CD4-positive, alpha-beta memory T cell (primary cell): ENCODE measurements around the gene SMNDC1. TPM values are rescaled to one million over a fixed set of nuclear protein-coding genes. Genes with fewer than 3 reads are reported as not detected.

Experiments
- CTCF ChIA-PET: fragments of 350-600 bp; sonication (Branson Sonifier 250); formaldehyde crosslinking; loops from one replicate; lab custom pipeline; 2021; ENCODE audit warnings: inconsistent platforms; ENCODE audit not compliant: partially characterized antibody; lab: Charles Lee
- POLR2A ChIA-PET: fragments of 350-600 bp; sonication (Branson Sonifier 250); formaldehyde crosslinking; loops from one replicate; lab custom pipeline; 2021; ENCODE audit not compliant: partially characterized antibody; lab: Charles Lee
- DNase-seq, 5 donors: peaks; one replicate each; pipeline versions ENCODE4 v3.0.0 to v3.0.0-alpha.2; 2020 to 2022; ENCODE audit warnings: mixed read lengths in 1 of 5
- H3K27ac ChIP-seq: one replicate; pipeline ENCODE4 v1.7.0; 2013; ENCODE audit warnings: low read depth, low read length
- H3K27me3 ChIP-seq: 2 replicates; pipeline ENCODE4 v1.7.0; 2013; ENCODE audit warnings: mild to moderate bottlenecking, low read length, moderate library complexity; ENCODE audit not compliant: insufficient read depth
- H3K36me3 ChIP-seq: 2 replicates; pipeline ENCODE4 v1.7.0; 2013; ENCODE audit warnings: mild to moderate bottlenecking, low read length, moderate library complexity; ENCODE audit not compliant: insufficient read depth
- H3K4me1 ChIP-seq: 2 replicates; pipeline ENCODE4 v1.7.0; 2013; ENCODE audit warnings: mild to moderate bottlenecking, low read length, moderate library complexity; ENCODE audit not compliant: insufficient read depth
- H3K4me3 ChIP-seq, 2 donors: one replicate each; pipeline ENCODE4 v1.7.0; 2013; ENCODE audit warnings: low read length in 2 of 2, mild to moderate bottlenecking in 1 of 2
- H3K9me3 ChIP-seq, 2 donors: one replicate each; pipeline ENCODE4 v1.7.0; 2013; ENCODE audit warnings: low read length in 2 of 2, control low read depth in 1 of 2; ENCODE audit not compliant: control insufficient read depth in 1 of 2
- H3K27ac Mint-ChIP-seq, 7 donors: one replicate each; pipeline ENCODE4 v1.8.0; 2020 to 2021; ENCODE audit warnings: mixed read lengths in 7 of 7, mild to moderate bottlenecking in 6 of 7, inconsistent platforms in 3 of 7, moderate library complexity in 3 of 7
- H3K27me3 Mint-ChIP-seq, 2 donors: one replicate each; pipeline ENCODE4 v1.8.0; 2020 to 2021; ENCODE audit warnings: mixed read lengths in 2 of 2
- H3K36me3 Mint-ChIP-seq, 2 donors: one replicate each; pipeline ENCODE4 v1.8.0; 2020 to 2021; ENCODE audit warnings: mixed read lengths in 2 of 2, inconsistent platforms in 1 of 2, mild to moderate bottlenecking in 1 of 2
- H3K4me1 Mint-ChIP-seq, 4 donors: one replicate each; pipeline ENCODE4 v1.8.0; 2020 to 2021; ENCODE audit warnings: mixed read lengths in 4 of 4, mild to moderate bottlenecking in 1 of 4
- H3K4me3 Mint-ChIP-seq, 8 donors: one replicate each; pipeline ENCODE4 v1.8.0; 2020 to 2021; ENCODE audit warnings: mixed read lengths in 8 of 8, mild to moderate bottlenecking in 7 of 8, moderate library complexity in 6 of 8, inconsistent platforms in 3 of 8
- H3K9me3 Mint-ChIP-seq, 8 donors: one replicate each; pipeline ENCODE4 v1.8.0; 2020 to 2021; ENCODE audit warnings: mixed read lengths in 8 of 8, mild to moderate bottlenecking in 5 of 8, inconsistent platforms in 3 of 8, moderate library complexity in 1 of 8
- intact Hi-C: fragments of 100-400 bp; cut with micrococcal nuclease; formaldehyde crosslinking; loops from one replicate; pipeline ENCODE4 v1.15.1; 2023
- polyA plus RNA-seq, 2 donors: library from polyadenylated mRNA; unstranded; fragments of 300-500 nt; fragmentation: Illumina TruSeq; gene quantifications; one replicate each; pipeline ENCODE4 v1.2.3, GENCODE V29; 2021
- total RNA-seq, 2 experiments: library from RNA; stranded (reverse); gene quantifications; one replicate each; pipeline ENCODE4 v1.2.3, GENCODE V29; 2021

SMNDC1 gene
- total and polyA plus RNA-seq, 4 experiments from 2014 or later = 11.3 to 39.3 (median 30.8) TPM

GRCh38 chr10:110340122-110340521 is 35.4 kb upstream of the SMNDC1 start:
- peaks cover 12% of the 10 kb centered on the region for H3K4me1 ChIP-seq
- Mint-ChIP-seq H3K9me3 (peaks cover 0 to 2% (median 0%) of the 10 kb centered on the region in 8 donors), H3K36me3 (no peaks in the 10 kb centered on the region), H3K4me1 (peaks cover 6 to 12% (median 11%) of the 10 kb centered on the region in 4 donors), H3K27ac (no peak overlapping the region), H3K27me3 (peaks cover 2 to 7% of the 10 kb centered on the region in 2 donors), H3K4me3 (no peak overlapping the region)
- H3K27me3 ChIP-seq = no peaks in the 10 kb centered on the region
- no peak overlapping the region for H3K4me3 ChIP-seq
- H3K9me3 ChIP-seq = no peaks in the 10 kb centered on the region
- intact Hi-C loops = no loop called here
- ChIA-PET CTCF (no interaction called here), POLR2A (no interaction called here)
- no peak for DNase-seq
- H3K36me3 ChIP-seq = no peaks in the 10 kb centered on the region
- no peak overlapping the region for H3K27ac ChIP-seq

GRCh38 chr10:110337906-110338305 is 33.2 kb upstream of the SMNDC1 start:
- Histone ChIP-seq H3K36me3 (no peaks in the 10 kb centered on the region), H3K27me3 (no peaks in the 10 kb centered on the region), H3K4me1 (peaks cover 15% of the 10 kb centered on the region), H3K4me3 (no peak overlapping the region), H3K9me3 (no peaks in the 10 kb centered on the region), H3K27ac (no peak overlapping the region)
- ChIA-PET CTCF (interaction anchor here (1.6 kb wide), 1 partner anchor 17 kb away, joined by 4 read pairs; no protein-coding TSS in a partner anchor), POLR2A (no interaction called here)
- H3K9me3 Mint-ChIP-seq = peaks cover 0 to 2% (median 0%) of the 10 kb centered on the region in 8 donors
- no peak for DNase-seq
- peaks cover 7 to 13% (median 10%) of the 10 kb centered on the region in 4 donors for H3K4me1 Mint-ChIP-seq
- H3K4me3 Mint-ChIP-seq = no peak overlapping the region
- H3K27me3 Mint-ChIP-seq = peaks cover 0 to 7% of the 10 kb centered on the region in 2 donors
- H3K27ac Mint-ChIP-seq = no peak overlapping the region
- H3K36me3 Mint-ChIP-seq = no peaks in the 10 kb centered on the region
- intact Hi-C loops = no loop called here

GRCh38 chr10:110337401-110337800 is 32.7 kb upstream of the SMNDC1 start:
- no peak overlapping the region for H3K27ac Mint-ChIP-seq
- ChIA-PET POLR2A (no interaction called here), CTCF (interaction anchor here (1.6 kb wide), 1 partner anchor 18 kb away, joined by 4 read pairs; no protein-coding TSS in a partner anchor)
- no peak for DNase-seq
- H3K9me3 Mint-ChIP-seq = peaks cover 0 to 2% (median 0%) of the 10 kb centered on the region in 8 donors
- Histone ChIP-seq H3K4me3 (no peak overlapping the region), H3K4me1 (peaks cover 15% of the 10 kb centered on the region), H3K27ac (no peak overlapping the region), H3K9me3 (no peaks in the 10 kb centered on the region), H3K27me3 (no peaks in the 10 kb centered on the region), H3K36me3 (no peaks in the 10 kb centered on the region)
- H3K27me3 Mint-ChIP-seq = peaks cover 0 to 5% of the 10 kb centered on the region in 2 donors
- H3K4me3 Mint-ChIP-seq = no peak overlapping the region
- no peaks in the 10 kb centered on the region for H3K36me3 Mint-ChIP-seq
- intact Hi-C loops = no loop called here
- peaks cover 7 to 13% (median 10%) of the 10 kb centered on the region in 4 donors for H3K4me1 Mint-ChIP-seq

GRCh38 chr10:110336111-110336721 is 31.5 kb upstream of the SMNDC1 start:
- Histone ChIP-seq H3K4me3 (no peak overlapping the region), H3K36me3 (no peaks in the 10 kb centered on the region), H3K27ac (no peak overlapping the region), H3K4me1 (peaks cover 15% of the 10 kb centered on the region), H3K27me3 (no peaks in the 10 kb centered on the region), H3K9me3 (no peaks in the 10 kb centered on the region)
- peaks cover 0 to 4% (median 0%) of the 10 kb centered on the region in 8 donors for H3K9me3 Mint-ChIP-seq
- no peak overlapping the region for H3K4me3 Mint-ChIP-seq
- H3K4me1 Mint-ChIP-seq = peaks cover 7 to 13% (median 10%) of the 10 kb centered on the region in 4 donors
- no peaks in the 10 kb centered on the region for H3K36me3 Mint-ChIP-seq
- H3K27me3 Mint-ChIP-seq = peaks cover 0 to 4% of the 10 kb centered on the region in 2 donors
- CTCF ChIA-PET = interaction anchor here (1.6 kb wide), 1 partner anchor 19 kb away, joined by 4 read pairs; no protein-coding TSS in a partner anchor
- DNase-seq = no peak
- intact Hi-C loops = no loop called here
- POLR2A ChIA-PET = no interaction called here
- peak overlapping the region in 1 of 7 donors; percentile 29 for H3K27ac Mint-ChIP-seq

- Mint-ChIP-seq H3K27ac (peak overlapping the region in 4 of 7 donors; percentile 27 to 68 (median 36)), H3K36me3 (peaks cover 0 to 6% of the 10 kb centered on the region in 2 donors)
- CTCF ChIA-PET = interaction anchor here (0.8 to 1.0 kb wide), 2 partner anchors 163 to 198 kb away, joined by 3 to 5 read pairs; no protein-coding TSS in a partner anchor
Observed at GRCh38 chr10:110335314-110336064, 30.8 kb upstream of the SMNDC1 start.

GRCh38 chr10:110334061-110334656 is 29.4 kb upstream of the SMNDC1 start:
- Mint-ChIP-seq H3K4me3 (no peak overlapping the region), H3K27ac (no peak overlapping the region), H3K4me1 (peaks cover 7 to 13% (median 10%) of the 10 kb centered on the region in 4 donors), H3K27me3 (peaks cover 0 to 2% of the 10 kb centered on the region in 2 donors), H3K9me3 (peaks cover 2 to 21% (median 10%) of the 10 kb centered on the region in 8 donors), H3K36me3 (peaks cover 2 to 10% of the 10 kb centered on the region in 2 donors)
- H3K4me1 ChIP-seq = peaks cover 15% of the 10 kb centered on the region
- DNase-seq = no peak
- H3K27me3 ChIP-seq = no peaks in the 10 kb centered on the region
- POLR2A ChIA-PET = interaction anchor here (1.2 kb wide), 1 partner anchor 165 kb away, joined by 5 read pairs; no protein-coding TSS in a partner anchor
- no peak overlapping the region for H3K4me3 ChIP-seq
- intact Hi-C loops = no loop called here
- CTCF ChIA-PET = interaction anchor here (0.8 to 1.6 kb wide), 7 partner anchors 11 to 165 kb away, joined by 3 to 6 read pairs (median 4); no protein-coding TSS in a partner anchor
- H3K27ac ChIP-seq = no peak overlapping the region
- no peaks in the 10 kb centered on the region for H3K36me3 ChIP-seq
- no peaks in the 10 kb centered on the region for H3K9me3 ChIP-seq

More at GRCh38 chr10:110335314-110336064, 30.8 kb upstream of the SMNDC1 start:
- H3K27me3 Mint-ChIP-seq = peaks cover 0 to 4% of the 10 kb centered on the region in 2 donors
- H3K4me3 Mint-ChIP-seq = peak overlapping the region in 1 of 8 donors; percentile 20
- no peaks in the 10 kb centered on the region for H3K9me3 ChIP-seq
- no peak overlapping the region for H3K4me3 ChIP-seq
- no peak for DNase-seq
- POLR2A ChIA-PET = interaction anchor here (1.2 kb wide), 1 partner anchor 163 kb away, joined by 5 read pairs; no protein-coding TSS in a partner anchor
- no peaks in the 10 kb centered on the region for H3K27me3 ChIP-seq
- peaks cover 7 to 13% (median 10%) of the 10 kb centered on the region in 4 donors for H3K4me1 Mint-ChIP-seq
- no peaks in the 10 kb centered on the region for H3K36me3 ChIP-seq
- no peak overlapping the region for H3K27ac ChIP-seq
- intact Hi-C loops = no loop called here
- H3K4me1 ChIP-seq = peaks cover 15% of the 10 kb centered on the region
- H3K9me3 Mint-ChIP-seq = peaks cover 0 to 10% (median 5%) of the 10 kb centered on the region in 8 donors
